ENCODE measurements around the gene ARHGAP26. TPM values are rescaled to one million over a fixed set of nuclear protein-coding genes. Genes with fewer than 3 reads are reported as not detected.

The ARHGAP26 gene
- total and polyA plus RNA-seq, 2 of the 4 experiments (the other 2 are of a cell fraction), result 0.54 to 0.56 TPM

GRCh38 chr5:142813220-142813619 is 43.0 kb downstream of the ARHGAP26 start:
- no peak overlapping the region for H2AK9ac ChIP-seq (replicated peaks; ENCODE audit: low read depth, low read length, poor library complexity)
- H3K14ac ChIP-seq (replicated peaks; ENCODE audit: low read depth, low read length), result no peak overlapping the region
- H2AK5ac ChIP-seq (ENCODE audit: low read depth, low read length), result no peak overlapping the region
- H3K23ac ChIP-seq (ENCODE audit: low read depth, low read length), result no peak overlapping the region
- peaks cover 10% of the 10 kb centered on the region for H3K4me1 ChIP-seq (ENCODE audit: control insufficient read depth, insufficient read depth, low read length)
- WGBS, 2 experiments (ENCODE audit: extremely low coverage in 2 of 2, insufficient read length in 1 of 2), result 92% methylated on average over 2 of the region's 3 CpGs; no CpG with 5 or more reads in 1 of the 2 experiments
- H3K9me1 ChIP-seq (ENCODE audit: insufficient read depth, low read length), result peaks cover 9% of the 10 kb centered on the region
- H3K4me3 ChIP-seq (ENCODE audit: insufficient read depth, low read depth, low read length), result no peak overlapping the region
- DNase-seq (no peak), ATAC-seq (ENCODE audit: low read depth) (no peak)
- H3K9me3 ChIP-seq (ENCODE audit: control insufficient read depth, insufficient read depth, low read length), result no peaks in the 10 kb centered on the region
- no peak overlapping the region for H4K91ac ChIP-seq (ENCODE audit: insufficient read depth, low read depth, low read length)
- H3K4ac ChIP-seq (ENCODE audit: low read depth, low read length), result no peak overlapping the region
- H3K79me1 ChIP-seq (ENCODE audit: low read depth in 1 of 2, low read length in 2 of 2), result no peaks in the 10 kb centered on the region
- no peak overlapping the region for H2BK5ac ChIP-seq (ENCODE audit: low read depth, low read length, poor library complexity, severe bottlenecking)
- ChIA-PET CTCF (no interaction called here), POLR2A (ENCODE audit: unreplicated experiment) (no interaction called here)
- no peak overlapping the region for H2BK20ac ChIP-seq (ENCODE audit: low read depth, low read length)
- peaks cover 3% of the 10 kb centered on the region; the same call in 1 of the 2 replicates for H3K27me3 ChIP-seq (ENCODE audit: control insufficient read depth, insufficient read depth, low read length)
- H3K4me2 ChIP-seq (ENCODE audit: low read depth, low read length), result no peak overlapping the region
- H3K18ac ChIP-seq (ENCODE audit: low read depth, low read length), result no peak overlapping the region
- no peak overlapping the region for H3K56ac ChIP-seq (ENCODE audit: extremely low read depth, insufficient read depth, low read length)
- BruUV-seq (replicated peaks), result no TSS peak
- H4K8ac ChIP-seq (ENCODE audit: low read depth in 2 of 2, low read length in 2 of 2), result no peak overlapping the region
- H3K27ac ChIP-seq (ENCODE audit: insufficient read depth, low read length), result no peak overlapping the region
- TF ChIP-seq, protein P1, sequence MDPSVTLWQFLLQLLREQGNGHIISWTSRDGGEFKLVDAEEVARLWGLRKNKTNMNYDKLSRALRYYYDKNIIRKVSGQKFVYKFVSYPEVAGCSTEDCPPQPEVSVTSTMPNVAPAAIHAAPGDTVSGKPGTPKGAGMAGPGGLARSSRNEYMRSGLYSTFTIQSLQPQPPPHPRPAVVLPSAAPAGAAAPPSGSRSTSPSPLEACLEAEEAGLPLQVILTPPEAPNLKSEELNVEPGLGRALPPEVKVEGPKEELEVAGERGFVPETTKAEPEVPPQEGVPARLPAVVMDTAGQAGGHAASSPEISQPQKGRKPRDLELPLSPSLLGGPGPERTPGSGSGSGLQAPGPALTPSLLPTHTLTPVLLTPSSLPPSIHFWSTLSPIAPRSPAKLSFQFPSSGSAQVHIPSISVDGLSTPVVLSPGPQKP (IDR thresholded peaks at IDR 0.05; ENCODE audit: borderline replicate concordance, low read depth, low read length), result no peak
- TF ChIP-seq USF2 (IDR thresholded peaks at IDR 0.05; ENCODE audit: low read depth, low read length), result no peak
- TF ChIP-seq RAD21 (IDR thresholded peaks at IDR 0.05; ENCODE audit: low read length), result no peak
- TF ChIP-seq SMC3 (IDR thresholded peaks at IDR 0.05; ENCODE audit: low read depth, low read length), result no peak
- TF ChIP-seq NFE2L2 (IDR thresholded peaks at IDR 0.05; ENCODE audit: low read depth, low read length), result no peak
- TF ChIP-seq FOS (IDR thresholded peaks at IDR 0.05; ENCODE audit: low read depth, low read length), result no peak
- TF ChIP-seq MAFK (IDR thresholded peaks at IDR 0.05; ENCODE audit: low read depth, low read length), result no peak
- TF ChIP-seq BHLHE40 (IDR thresholded peaks at IDR 0.05; ENCODE audit: low read depth, low read length), result no peak
- no peak for TF ChIP-seq MAZ (IDR thresholded peaks at IDR 0.05; ENCODE audit: borderline replicate concordance, low read depth, low read length)
- no peak for TF ChIP-seq RCOR1 (IDR thresholded peaks at IDR 0.05; ENCODE audit: insufficient replicate concordance, low read length)
- no peak for TF ChIP-seq CEBPB (IDR thresholded peaks at IDR 0.05; ENCODE audit: low read depth, low read length)
- no peak overlapping the region for H2BK120ac ChIP-seq (ENCODE audit: low read depth, low read length)
- H3K9ac ChIP-seq (ENCODE audit: low read depth, low read length), result no peak overlapping the region
- H2BK15ac ChIP-seq (ENCODE audit: low read depth, low read length), result no peak overlapping the region
- in situ Hi-C loops (cut with MboI; ENCODE audit: low sequenced_read_pairs), result no loop called here
- H4K5ac ChIP-seq (ENCODE audit: low read depth, low read length), result no peak overlapping the region
- no peaks in the 10 kb centered on the region for H3K36me3 ChIP-seq (ENCODE audit: control insufficient read depth, insufficient read depth, low read length)
- no peak overlapping the region for H2AFZ ChIP-seq (replicated peaks; ENCODE audit: low read length, poor library complexity)
- H4K20me1 ChIP-seq (ENCODE audit: insufficient read depth, low read length), result no peaks in the 10 kb centered on the region
- dilution Hi-C loops (cut with HindIII; ENCODE audit: low sequenced_read_pairs, unreplicated experiment), result no loop called here
- intact Hi-C loops (cut with micrococcal nuclease), result no loop called here
